GM21528 (cell line): Measurements from ENCODE around the gene UGP2.
A peak's percentile ranks its signal among the peaks of the same experiment; 100 is the strongest.
"Not testable (repeated sequence)": the region's sequence is repeated elsewhere in the genome, so short reads cannot be mapped to it uniquely, and the experiment has no call there.

Experiments
- ATAC-seq: cut with Tn5 transposase; IDR thresholded peaks from one replicate; pipeline ENCODE4 v1.9.1; 2021; ENCODE audit warnings: mild to moderate bottlenecking, moderate library complexity; ENCODE audit not compliant: unreplicated experiment, low FRiP score

UGP2 gene

GRCh38 chr2:63841254-63842022 is at the start of gene UGP2:
UGP2 (plus strand) TSS chr2:63841896; CDS start chr2:63842186, 290 bp downstream.
- peak; percentile 64 for ATAC-seq

- no peak for ATAC-seq
Measured at GRCh38 chr2:63792530-63792929, 49.2 kb upstream of the UGP2 start.

DNA sequence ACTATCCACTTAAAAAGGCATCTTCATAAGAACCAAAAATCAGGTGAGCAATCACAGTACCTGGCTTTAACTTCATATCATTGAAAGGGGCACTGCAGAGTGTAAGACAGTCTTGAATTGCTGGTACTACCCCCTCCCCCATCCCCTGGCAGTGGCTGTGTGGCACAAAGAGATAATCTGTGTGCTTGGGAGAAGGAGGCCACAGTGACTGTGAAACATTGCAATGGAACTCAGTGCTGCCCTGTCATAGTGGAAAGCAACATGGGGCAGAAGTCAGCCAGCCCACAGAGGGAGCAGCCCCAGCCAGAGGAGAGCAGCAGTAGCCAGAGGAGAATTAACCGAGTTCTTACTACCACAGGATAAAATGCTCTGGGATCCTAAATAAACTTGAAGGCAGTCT is 45.3 kb upstream of the UGP2 start:
- ATAC-seq, result no peak

- ATAC-seq, result no peak
Measured at GRCh38 chr2:63796796-63797195, 44.9 kb upstream of the UGP2 start.

DNA sequence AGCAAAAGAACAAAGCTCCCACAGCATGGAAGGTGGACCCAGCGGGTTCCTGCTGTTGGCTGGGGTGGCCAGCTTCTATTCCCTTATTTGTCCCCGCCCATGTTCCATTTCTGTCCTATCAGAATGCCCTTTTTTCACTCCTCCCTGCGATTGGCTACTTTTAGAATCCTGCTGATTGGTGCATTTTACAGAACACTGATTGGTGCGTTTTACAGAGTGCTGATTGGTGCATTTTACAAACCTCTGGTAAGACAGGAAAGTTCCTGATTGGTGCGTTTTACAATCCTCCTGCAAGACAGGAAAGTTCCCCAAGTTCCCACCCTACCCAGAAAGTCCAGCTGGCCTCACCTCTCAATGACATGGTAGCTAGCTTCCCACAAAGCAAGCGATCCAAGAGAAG is 40.2 kb upstream of the UGP2 start:
- no peak for ATAC-seq

DNA sequence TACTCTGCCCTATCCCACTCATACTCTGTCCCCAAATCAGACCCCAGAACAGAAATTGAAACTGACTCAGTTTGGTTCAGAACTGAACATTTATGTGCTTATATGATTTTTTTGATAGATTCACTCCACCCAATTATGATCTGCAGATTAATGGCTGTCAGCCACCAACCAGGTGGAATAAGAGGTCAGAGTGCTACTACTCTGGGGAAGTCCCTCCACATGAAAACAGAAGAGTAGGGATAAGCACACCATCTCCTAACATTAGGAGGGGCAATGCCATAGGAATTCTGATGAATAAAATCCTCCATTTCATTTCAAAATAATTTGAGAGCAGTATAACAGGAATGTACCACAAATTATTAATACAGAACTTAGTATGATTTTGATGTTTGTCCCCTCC is 36.3 kb upstream of the UGP2 start:
- ATAC-seq, result no peak

DNA sequence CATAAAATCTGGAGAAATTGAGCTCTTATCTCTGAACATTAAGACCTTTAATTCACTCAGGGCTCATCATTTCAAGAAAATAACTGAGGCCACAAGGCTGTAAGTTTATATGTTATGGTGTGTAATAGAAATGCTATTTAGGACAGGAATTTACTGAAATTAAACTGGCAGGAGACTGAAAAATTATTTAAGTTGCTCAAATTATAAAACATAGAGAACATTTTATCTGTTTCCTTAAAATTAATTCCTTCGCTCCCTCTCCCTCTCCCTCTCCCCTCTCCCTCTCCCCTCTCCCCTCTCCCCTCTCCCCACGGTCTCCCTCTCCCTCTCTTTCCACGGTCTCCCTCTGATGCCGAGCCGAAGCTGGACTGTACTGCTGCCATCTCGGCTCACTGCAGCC is 33.7 kb upstream of the UGP2 start:
- ATAC-seq, result not testable (repeated sequence)

- ATAC-seq, result not testable (repeated sequence)
Measured at GRCh38 chr2:63808911-63809310, 32.8 kb upstream of the UGP2 start.

DNA sequence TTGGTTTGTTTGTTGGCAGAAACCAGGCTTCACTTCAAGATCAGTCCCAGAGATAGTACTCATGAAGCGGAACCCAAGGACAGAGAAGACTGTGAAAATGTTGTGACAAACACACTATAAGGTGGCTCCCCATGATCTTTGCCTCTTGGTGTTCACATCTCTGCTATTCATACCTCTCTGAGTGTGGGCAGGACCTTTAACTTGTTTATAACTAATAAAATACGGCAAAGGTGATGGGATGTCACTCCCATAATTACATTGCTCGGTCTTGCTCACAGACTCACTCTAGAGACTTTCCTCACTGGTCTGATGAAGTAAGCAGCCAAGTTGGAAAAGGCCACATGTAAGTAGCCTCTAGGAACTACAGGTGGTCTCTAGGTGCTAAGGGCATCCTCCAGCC is 30.6 kb upstream of the UGP2 start:
- ATAC-seq, result no peak

- not testable (repeated sequence) for ATAC-seq
Measured at GRCh38 chr2:63811870-63812269, 29.8 kb upstream of the UGP2 start.

- ATAC-seq, result no peak
Measured at GRCh38 chr2:63814114-63814513, 27.6 kb upstream of the UGP2 start.

- no peak for ATAC-seq
Measured at GRCh38 chr2:63817382-63817781, 24.3 kb upstream of the UGP2 start.

- ATAC-seq, result no peak
Measured at GRCh38 chr2:63818271-63818670, 23.4 kb upstream of the UGP2 start.

DNA sequence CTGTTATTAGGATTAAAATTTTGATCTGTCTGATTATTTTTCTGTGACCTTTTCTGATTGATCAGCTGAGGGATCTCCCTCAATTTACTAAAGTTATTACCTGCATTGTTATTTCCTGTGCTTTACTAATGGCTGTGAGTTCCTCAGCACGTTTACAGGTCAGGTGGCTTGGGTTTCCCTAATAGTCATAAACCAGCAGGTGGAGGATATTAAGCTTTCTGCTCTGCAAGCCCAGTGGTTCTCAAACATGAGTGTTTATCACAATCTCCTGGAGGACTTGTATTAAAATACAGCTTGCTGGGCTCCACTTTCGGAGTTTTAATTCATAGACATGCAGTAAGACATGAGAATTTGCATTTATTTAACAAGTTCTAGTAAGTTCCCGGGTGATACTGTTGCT is 22.4 kb upstream of the UGP2 start:
- no peak for ATAC-seq

- no peak for ATAC-seq
Measured at GRCh38 chr2:63819765-63820717, 21.7 kb upstream of the UGP2 start.

DNA sequence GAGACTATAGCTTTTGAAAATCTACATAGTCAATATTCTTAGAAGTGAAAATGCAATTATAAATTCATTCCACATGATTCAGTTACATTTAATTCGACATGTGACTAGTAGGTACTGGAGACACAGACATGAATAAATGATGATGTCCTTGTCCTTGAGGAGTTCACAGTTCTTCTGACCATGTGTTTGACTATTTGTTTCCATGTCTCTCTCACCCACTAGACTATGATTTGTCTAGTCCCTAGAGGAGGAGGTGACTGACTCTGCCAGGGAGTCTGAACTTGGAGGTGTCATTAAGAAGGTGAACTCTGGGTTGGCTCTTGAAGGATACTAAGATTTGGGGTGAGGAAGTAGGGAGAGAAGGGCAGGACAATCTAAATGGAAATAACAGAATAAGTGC is 20.7 kb upstream of the UGP2 start:
- ATAC-seq, result no peak

- no peak for ATAC-seq
Measured at GRCh38 chr2:63821396-63821795, 20.3 kb upstream of the UGP2 start.

DNA sequence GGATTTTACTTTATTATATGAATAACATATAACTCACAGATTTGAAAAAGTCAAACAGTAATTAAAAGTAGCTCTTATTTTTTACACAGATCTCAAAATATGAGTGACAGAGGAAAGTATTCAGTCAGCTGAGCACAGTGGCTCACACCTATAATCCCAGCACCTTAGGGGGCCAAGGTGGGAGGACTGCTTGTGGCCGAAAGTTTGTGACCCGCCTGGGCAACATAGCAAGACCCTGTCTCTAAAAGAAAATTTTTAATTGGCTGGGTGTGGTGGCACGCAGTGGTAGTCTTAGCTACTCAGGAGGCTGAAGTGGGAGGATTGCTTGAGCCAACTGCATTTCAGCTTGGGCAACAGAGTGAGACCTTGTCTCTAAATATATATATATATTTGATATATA is 19.2 kb upstream of the UGP2 start:
- ATAC-seq, result no peak

DNA sequence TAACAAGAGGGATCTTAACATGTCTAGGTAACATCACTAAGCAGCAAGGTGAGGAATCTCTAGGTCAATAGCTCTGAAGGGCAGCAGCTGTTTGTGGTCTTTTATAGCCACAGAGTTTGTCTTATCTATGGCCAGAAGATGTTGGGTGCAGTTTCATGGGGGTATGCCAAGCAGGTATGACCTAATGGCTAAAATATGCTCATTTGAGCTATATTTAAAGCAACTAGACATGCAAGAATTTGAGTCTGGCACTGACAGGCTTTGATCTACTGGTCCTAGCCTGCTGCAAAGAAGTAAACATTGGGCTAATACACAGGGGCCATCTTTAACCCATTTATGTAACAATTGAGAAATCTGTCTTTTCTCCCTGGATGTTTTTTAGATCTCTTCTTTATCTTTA is 13.9 kb upstream of the UGP2 start:
- ATAC-seq, result no peak

DNA sequence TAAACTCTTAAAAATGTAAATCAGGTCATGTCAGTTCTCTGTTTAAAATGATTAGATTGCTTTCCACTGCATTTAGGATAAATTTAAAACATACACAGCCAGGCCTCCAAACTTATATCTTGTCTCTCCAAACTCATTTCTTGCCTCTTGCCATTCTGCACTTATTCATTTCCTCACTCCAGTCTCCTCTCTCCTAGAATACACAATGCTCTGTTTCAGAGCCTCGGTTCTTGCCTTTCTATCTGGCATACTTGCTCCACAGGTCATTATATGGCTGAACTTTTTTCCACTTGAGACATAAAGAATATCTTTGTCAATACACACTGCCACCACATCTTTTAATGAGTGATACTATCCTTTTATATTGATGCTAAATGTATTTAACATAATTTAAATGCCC is 10.5 kb upstream of the UGP2 start:
- ATAC-seq, result no peak

- no peak for ATAC-seq
Measured at GRCh38 chr2:63834401-63834800, 7.3 kb upstream of the UGP2 start.
